HPDE6-E6E7 (cell line): Measurements from ENCODE around the gene CCDC61.
A peak's percentile ranks its signal among the peaks of the same experiment; 100 is the strongest.

Experiments used
- DNase-seq: peaks from one replicate; pipeline ENCODE4 v3.0.0; 2011; ENCODE audit warnings: missing footprints; ENCODE audit errors: extremely low spot score

CCDC61 gene, protein sequence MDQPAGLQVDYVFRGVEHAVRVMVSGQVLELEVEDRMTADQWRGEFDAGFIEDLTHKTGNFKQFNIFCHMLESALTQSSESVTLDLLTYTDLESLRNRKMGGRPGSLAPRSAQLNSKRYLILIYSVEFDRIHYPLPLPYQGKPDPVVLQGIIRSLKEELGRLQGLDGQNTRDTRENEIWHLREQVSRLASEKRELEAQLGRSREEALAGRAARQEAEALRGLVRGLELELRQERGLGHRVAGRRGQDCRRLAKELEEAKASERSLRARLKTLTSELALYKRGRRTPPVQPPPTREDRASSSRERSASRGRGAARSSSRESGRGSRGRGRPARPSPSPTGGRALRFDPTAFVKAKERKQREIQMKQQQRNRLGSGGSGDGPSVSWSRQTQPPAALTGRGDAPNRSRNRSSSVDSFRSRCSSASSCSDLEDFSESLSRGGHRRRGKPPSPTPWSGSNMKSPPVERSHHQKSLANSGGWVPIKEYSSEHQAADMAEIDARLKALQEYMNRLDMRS

DNA sequence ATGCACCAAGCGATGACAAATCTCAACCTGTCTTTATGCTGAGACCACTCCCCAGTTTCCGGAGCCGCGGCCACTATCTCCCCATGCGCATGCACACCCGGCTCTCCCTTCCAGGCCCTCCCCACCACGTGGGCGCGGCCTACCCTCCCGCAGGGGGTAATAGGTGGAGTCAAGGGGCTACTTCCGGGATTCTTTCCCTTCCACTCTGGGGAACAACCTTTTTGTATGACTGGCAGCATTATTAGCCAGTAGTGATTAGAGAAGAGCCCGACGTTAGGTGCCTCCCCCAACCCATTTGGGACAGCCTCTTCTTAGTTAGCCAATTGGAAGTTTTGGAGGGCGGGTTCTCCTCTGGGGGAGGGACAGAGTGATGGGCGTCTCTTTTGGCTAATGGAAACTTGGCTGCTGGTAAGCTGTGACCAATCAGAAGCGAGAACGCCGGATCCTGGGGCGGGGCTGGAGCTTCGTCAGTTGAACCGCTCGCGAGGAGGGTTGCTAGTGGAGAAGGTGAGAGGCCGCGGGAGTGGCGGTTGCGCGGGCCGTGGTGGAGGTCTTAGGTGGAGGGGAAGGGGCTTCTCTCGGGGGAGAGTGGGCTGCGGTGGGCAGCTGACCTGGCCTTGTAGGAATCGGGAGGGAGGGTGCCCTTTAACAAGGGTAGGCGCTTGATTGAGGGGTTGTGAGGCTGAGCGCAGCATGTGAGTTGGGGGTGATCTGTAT is at the start of gene CCDC61:
Gene CCDC61 (plus strand): TSS at position 470 of the 717 bp plus-strand sequence. CDS start 7,552 bp downstream, outside the sequence.
- peak; percentile 99 for DNase-seq

DNA sequence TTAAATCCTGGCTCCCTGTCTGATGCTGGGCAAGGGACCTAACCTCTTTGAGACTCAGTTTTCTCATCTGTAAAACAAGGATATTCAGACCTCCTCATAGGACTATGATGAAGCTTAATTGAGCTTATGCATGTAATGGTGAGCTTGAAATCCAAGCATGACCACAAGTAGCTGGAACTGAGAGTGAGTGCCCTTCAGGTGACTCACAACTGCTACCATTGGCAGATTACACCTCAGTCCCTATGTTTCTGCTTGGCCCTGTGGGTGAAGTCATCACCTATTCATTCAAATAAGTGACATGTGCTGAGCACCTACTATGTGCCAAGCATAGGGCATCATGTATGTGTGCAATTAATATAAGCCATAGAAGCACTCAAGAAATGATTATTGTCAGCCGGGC is 47.3 kb upstream of the CCDC61 start:
- DNase-seq: no peak

DNA sequence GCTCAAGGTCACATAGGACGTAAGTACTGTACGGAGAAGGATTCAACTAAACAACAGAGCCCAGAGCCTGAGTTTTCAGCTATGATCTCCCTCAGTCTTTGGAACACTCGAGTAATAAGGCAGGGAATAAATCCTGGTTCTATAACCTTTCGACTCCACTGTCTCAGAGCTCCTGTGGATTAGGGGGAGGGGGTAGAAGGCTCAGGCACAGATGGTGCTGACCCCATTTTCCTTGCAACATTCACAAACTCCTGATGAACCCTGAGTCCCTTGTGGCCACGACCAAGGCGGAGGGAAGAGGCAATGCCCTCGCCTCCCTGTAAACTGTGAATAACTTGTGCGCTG is 43.0 kb upstream of the CCDC61 start:
- no peak for DNase-seq

DNA sequence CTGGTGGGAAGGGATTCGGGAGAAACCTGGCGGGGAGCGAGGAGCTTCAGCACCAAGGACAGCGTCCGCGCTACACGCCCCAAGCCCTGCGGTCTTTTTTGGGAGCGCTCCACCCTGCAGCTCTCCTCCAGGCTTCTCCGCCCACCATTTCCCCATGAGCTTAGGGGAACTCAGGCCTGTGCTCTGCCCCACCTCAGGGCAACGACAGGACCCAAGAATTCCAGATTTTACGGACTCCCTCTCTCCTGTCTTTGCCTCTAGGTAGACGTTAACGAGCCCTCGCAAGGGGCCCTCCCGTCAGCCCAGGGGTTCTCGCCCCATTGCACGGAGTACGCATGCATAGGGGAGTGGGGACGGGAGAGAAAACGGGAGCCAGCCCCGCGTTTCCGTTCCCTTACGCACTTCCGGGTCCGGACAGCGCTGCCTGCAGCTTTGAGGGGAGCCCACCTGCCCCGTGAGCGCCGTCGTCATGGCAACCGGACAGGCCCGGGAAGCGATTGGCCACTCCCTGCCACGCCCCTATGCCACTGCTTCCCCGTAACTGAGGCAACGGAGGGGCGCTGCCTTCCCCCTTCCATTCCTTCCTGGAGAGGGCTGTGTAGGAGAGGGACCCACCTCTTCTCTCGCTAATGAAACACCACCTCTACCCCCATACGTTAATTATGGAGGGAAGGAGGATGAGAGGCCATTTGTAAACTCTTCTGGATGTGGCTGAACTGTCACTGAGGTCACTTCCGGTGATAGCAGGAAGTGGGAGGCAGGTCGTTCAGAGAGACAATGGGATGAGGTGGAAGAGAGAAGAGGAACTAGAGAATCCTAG is 42.4 kb upstream of the CCDC61 start:
- peak; percentile 64 for DNase-seq

DNA sequence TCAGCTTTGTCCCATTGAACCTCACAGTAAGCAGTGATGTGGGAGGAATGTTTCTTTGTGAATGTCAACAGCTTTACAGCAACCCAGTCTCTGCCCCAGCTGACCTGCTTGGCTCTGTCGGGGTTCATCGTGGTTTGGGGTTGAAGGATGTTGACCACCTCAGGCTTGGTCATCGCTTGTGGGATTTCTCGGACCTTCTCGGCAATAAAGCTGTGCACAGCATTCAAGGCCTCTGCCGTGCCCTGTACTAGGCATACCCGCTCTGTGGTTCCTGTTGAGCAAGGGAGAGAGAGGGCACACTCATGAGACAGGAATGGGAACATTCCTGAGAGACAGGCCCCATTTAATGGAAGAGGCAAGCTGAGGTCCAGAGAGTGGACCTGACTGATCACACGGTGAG is 41.6 kb upstream of the CCDC61 start:
- DNase-seq: no peak

- DNase-seq: no peak
Measured at GRCh38 chr19:45954156-45954555, 41.1 kb upstream of the CCDC61 start.

DNA sequence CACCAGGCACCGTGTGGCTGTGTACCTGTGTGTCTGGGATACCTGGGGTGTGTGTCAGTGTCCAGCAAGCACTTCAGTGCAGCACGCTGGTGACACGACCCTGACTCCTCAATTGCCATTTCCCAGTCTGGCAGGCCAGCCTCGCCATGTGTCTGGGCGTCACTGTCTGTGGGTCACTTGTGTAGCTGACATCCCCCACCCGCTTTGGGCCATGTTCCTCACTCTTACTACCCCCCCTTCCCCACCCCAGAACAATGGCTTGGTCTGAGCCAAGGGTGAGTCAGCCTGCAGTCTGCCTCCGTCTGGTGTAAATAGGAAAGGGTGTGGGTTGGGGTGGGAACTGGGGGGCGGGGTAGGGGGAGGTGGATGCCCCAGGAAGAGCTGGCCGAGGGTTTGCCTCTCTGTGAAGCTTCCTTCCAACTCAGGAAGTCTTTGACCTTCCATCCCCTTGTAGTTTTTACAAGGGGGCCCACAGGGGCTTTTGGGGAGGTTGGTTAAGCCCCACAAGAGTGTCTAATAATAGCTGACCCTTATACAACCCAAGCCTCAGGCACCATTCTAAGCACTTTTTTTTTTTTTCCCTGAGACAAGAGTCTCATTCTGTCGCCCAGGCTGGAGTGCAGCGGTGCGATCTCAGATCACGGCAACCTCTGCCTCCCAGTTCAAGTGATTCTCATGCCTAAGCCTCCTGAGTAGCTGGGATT is 39.2 kb upstream of the CCDC61 start:
- peak; percentile 81 for DNase-seq

DNA sequence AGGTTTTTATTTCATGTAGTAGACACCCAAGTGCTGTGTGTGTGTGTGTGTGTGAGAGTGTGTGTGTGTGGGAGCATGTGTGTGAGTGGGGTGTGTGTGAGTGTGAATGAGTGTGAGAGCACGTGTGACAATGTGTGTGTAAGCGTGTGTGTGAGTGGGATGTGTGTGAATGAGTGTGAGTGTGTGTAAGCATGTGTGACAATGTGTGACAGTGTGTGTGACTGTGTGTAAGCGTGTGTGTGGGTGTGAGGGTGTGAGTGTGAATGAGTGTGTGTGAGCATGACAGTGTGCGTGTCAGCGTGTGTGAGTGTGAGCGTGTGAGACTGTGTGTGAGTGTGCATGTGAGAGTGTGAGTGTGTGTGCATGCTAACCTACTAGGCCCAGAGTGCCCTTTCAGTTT is 36.9 kb upstream of the CCDC61 start:
- no peak for DNase-seq

GRCh38 chr19:45958769-45959516 is 36.3 kb upstream of the CCDC61 start:
- DNase-seq: no peak

DNA sequence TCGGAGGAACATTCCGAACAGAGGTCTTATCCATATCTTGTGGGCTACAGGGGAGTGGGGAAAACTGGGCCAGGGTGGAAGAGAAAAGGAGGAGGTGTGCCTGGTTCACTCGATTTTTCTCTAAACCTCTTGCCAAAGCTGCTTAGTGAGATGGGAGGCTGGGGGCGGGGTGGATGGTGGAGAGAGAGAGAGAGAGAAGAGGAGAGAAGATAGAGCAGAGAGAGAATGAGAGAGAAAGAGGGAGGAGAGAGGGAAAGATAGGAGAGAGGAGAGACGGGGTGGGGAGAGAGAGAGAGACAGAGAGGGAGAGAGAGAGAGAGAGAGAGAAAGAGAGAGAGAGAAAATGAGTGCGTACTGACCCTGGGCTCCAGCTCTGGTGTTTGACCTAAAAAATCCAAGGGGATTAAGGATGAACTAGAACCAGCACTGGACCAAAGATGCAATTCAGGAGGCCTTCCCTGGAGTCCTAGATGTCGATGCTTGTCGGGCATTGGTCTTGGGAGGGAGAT is 35.7 kb upstream of the CCDC61 start:
- no peak for DNase-seq

GRCh38 chr19:45960595-45961235 is 34.6 kb upstream of the CCDC61 start:
- no peak for DNase-seq

DNA sequence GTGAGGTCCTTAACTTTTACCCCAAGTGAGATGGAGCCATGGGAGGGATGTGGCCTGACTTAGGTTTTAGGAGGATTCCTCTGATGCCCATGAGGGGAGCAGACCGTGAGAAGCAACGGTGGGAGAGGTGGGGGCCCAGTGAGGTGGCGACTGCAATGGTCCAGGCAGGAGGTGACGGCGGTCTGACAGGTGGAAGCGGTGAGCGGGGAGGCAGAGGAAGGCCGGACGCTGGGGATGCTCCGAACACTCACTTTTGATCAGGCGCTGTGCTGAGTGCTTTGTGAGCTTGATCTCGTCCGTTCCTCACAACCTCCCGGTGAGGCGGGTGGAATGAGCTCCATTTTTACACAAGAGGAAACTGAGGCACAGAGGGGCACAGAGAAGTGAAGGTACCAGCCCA is 33.2 kb upstream of the CCDC61 start:
- DNase-seq: no peak

GRCh38 chr19:45967246-45967645 is 28.0 kb upstream of the CCDC61 start:
- DNase-seq: no peak

DNA sequence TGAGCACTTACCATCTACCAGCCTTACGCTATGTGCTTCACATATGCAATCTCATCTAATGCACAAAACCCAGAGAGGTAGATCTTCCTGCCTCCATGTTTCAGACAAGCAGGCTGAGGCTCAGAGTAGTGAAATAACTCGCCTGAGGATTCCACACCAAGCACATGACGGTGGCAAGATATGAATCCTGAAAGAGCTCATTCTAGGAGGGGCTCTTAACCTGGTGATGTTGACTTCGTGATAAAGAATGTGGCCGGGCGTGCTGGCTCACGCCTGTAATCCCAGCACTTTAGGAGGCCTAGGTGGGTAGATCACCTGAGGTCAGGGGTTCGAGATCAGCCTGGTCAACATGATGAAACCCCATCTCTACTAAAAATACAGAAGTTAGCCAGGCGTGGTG is 26.6 kb upstream of the CCDC61 start:
- no peak for DNase-seq

GRCh38 chr19:45969676-45970075 is 25.6 kb upstream of the CCDC61 start:
- no peak for DNase-seq

- DNase-seq: no peak
Measured at GRCh38 chr19:45971260-45971902, 23.9 kb upstream of the CCDC61 start.

DNA sequence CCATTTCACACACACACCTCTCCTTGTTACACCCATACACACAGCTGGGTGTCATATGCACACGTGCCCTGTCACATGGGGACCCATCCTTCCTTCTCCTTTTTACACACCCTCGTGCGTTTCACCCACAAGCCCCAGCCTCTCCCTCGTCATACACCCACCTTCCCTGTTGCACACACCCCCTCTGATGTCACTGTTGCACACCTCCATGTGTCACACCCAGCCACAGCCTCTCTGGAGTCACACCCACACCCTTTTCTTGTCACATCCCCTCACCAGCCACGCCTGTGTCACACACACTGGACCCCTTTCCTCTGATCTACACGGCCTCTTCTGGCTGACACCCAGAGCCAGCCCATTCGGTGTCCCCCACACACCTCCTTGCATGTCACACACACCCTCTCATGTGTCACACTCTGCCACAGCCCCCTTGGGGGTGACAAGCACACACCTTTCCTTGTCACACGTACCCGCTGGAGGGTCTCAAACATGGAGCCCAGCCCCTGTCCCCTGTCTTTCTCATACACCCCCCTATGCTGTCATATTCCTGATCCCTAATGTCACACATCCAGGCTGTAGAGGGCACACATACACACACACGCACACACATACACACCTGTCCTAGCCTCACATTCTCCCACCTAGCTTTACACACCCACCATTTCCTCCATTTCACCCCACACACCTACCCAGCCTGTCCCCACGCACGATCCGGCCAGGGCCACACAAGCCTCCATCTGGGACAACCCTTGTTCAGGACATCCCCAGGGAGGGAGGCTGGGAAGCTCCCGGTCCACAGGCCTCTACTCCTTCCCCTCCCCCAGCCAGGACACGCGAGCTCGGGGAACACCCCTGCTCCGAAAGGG is 23.0 kb upstream of the CCDC61 start:
- no peak for DNase-seq

- no peak for DNase-seq
Measured at GRCh38 chr19:45972947-45973540, 22.2 kb upstream of the CCDC61 start.
